GM18511 (cell line): ENCODE results near the gene KRTAP10-1.
"Not testable (repeated sequence)": the region's sequence is repeated elsewhere in the genome, so short reads cannot be mapped to it uniquely, and the experiment has no call there.

Experiments
- ATAC-seq: cut with Tn5 transposase; IDR thresholded peaks from one replicate; pipeline ENCODE4 v1.9.1; 2021; ENCODE audit warnings: mild to moderate bottlenecking, moderate library complexity; ENCODE audit not compliant: unreplicated experiment

The KRTAP10-1 gene

DNA sequence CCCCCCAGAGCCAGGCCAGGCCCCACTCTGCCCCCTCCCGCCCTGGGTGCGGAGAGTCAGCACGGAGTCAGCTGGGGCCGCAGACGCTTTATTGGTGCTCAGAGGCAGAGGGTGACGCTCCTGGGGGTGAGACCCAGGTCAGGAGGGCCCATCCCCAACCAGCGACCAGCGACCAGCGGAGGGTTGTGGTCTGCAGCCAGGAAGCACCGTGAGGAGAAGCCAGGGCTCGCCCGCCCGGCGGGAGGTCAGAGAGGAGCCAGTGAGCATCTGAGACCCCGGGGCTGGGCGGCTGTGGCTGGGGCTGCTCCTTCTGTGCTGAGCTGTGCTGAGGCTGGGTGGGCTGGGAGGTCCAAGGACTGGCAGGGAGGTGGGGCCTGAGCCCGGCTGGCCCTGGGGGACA lies 10.3 kb upstream of the KRTAP10-1 start:
- not testable (repeated sequence) for ATAC-seq

DNA sequence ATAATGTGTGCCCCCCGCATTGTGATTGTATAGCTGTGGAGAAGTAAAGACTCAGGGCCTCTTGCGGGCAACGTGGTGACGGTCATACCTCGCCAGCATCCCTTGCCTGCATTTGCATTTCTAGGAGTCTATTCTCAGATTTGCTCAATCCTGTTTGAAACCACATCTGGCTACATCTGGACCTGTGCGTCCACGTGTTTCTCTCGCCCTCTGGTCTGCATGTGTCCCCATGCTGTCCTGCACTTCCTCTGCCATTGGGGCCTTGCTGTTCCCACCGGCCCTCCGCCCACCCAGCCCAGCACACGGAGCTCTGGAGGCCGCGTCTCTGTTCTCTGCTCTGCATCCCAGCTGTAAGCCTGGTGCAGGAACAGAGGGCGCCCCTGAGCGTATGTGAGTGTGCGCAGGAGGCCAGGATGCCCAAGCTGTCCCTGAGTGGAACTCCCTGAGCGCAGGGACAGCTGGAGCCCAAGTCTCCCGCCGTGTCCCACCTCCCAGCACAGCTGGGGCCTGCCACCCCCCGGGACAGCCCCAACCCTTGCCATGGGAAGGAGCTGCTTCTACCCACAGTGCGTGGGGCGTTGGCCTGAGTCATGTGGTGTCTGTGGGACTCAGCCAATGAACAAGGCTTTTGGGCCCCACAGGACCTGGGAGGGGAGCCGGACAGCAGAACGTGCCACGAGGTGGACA lies 9.7 kb upstream of the KRTAP10-1 start:
- no peak for ATAC-seq

DNA sequence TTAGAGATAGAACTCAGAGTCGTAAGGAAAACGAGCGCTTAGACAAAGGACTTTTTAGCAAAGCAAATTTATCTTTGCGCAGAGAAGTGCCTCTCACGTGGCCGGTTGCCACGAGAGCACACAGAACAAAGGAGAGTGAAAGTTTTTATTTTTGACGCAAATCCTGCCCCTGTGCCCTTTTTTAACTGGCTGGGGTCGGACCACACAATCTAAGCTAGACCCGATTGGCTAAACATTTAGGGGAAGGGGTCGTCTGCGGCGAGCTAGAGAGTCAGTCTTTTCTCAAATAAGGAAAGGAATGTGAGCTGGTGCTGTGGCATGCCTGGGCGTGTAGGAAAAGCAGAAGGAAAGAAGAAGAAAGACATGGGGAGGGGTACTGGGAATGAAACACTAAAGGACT lies 8.9 kb upstream of the KRTAP10-1 start:
- no peak for ATAC-seq

DNA sequence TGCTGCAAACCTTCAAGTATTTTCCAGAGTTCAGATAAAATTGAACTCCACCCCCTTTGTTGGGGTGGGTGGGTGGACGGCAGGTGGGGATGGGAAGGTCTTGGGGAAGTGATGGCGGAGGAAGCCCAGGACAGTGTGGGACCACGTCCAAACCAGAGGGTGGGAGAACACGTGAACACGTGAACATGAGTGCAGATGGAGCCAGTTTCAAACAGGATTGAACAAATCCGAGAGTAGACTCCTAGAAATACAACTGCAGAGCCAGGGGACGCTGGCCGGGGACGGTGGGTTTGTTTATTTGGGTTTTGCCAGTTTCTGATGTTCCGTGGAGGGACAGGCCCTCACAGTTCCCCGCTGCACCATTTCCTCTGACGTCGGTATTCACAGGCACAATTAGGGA lies 8.4 kb upstream of the KRTAP10-1 start:
- ATAC-seq = no peak

DNA sequence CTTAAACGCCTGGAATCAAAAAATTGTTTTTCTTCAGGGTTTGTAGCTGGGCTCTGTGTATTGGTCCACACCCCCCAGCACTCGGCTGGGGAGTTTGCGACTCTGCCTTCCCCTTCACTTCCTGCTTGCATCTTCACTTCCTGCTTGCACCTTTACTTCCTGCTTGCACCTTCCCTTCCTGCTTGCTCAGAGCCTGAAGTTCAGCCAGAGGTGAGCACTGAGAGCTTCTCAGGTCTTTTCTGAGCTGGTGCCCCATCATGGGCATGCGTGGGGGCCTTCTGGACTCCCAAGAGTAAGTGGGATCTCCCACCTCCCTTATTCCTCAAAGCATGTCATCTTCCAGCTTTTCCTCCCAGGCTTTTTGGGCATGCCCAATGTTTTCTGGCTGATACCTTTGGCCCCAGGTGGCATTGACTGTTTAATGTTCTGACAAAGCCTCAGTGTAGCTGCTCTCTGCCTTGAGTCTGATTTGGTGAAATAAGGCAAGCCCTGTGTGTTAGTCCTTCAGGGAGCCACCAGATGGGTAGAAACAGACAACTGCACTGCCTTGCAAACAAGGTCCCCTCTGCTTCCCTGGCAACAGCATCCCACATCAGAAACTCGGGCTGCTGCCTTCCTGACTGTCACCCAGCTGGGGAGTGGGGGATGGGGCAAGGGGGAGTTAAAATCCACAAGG lies 7.8 kb upstream of the KRTAP10-1 start:
- no peak for ATAC-seq

DNA sequence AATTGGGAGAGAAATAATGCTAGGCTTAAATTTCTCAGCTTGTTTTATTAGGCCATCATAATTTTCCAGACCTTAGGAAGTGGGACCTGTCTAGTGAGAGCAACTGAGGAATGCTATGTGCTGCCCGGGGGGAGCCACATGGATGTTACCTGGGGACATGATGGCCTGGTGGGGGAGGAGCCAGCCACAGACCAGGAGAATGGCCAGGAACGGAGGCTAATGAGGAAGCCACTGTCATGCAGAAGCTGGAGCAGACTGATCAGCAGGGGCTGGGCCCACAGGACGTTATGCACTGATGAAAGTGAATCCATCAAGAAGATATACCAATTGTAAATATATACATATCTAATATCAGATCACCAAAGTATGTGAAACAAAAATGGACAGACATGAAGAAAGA lies 4.6 kb upstream of the KRTAP10-1 start:
- no peak for ATAC-seq

DNA sequence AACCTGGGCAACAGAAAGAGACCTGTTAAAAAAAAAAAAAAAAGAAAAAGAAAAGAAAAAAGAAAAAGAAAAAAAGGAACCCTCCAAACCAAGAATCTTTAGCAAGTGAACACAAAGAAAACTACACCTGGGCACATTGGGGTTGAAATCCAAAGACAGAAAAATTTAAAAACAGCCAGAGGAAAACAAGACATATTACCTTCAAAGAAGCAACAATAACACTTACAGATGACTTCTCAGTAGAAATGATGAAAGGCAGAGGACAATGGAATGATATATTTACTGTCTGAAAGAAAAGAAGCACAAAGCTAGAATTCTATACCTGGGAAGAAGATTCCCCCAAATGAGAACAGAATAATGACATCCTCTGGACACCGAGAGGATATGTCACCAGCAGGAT lies 2.7 kb upstream of the KRTAP10-1 start:
- ATAC-seq = no peak

DNA sequence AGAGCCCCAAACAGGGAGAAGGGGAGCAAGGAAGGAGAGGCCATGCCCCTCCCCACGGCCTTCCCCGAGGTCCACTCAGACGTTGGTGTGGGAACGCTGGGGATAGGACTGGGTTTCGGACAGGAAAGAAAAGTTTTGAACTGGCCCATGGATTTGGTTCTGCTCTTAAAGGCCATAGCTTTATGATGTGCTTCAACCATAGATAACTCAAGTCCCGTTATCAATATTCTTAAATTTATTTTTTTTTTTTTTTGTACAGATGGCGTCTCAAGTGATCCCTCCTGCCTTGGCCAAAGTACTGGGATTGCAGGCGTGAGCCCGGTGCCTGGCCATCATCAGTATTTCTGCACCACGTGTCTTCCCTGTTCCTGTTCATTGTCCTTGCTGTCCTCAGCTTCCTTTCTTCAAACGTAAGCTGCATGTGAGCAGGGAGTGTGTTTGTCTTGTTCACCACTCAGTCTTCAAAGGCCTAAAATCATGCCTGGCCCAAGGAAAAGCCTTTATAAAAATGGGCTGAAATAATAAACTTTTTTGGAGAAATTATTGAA lies 820 bp upstream of the KRTAP10-1 start:
- no peak for ATAC-seq

DNA sequence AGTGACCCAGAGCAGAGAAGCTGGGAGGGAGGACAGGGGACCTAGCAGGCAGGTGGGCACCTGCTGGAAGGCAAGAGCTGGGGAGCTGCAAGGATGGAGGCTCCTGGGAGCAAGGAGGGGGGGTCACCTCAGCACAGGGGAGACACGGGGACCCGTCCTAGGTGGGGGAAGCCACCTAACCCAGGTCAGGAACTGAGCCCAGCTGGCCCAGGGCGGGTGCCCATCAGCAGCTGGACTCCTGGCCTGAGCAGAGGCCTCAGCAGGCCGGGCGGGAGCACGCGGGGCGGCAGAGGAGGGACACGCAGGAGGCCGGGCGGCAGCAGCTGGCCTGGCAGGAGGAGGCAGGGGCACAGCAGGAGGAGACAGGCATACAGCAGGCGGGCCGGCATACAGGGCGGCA lies 949 bp downstream of the KRTAP10-1 start:
- ATAC-seq = no peak

DNA sequence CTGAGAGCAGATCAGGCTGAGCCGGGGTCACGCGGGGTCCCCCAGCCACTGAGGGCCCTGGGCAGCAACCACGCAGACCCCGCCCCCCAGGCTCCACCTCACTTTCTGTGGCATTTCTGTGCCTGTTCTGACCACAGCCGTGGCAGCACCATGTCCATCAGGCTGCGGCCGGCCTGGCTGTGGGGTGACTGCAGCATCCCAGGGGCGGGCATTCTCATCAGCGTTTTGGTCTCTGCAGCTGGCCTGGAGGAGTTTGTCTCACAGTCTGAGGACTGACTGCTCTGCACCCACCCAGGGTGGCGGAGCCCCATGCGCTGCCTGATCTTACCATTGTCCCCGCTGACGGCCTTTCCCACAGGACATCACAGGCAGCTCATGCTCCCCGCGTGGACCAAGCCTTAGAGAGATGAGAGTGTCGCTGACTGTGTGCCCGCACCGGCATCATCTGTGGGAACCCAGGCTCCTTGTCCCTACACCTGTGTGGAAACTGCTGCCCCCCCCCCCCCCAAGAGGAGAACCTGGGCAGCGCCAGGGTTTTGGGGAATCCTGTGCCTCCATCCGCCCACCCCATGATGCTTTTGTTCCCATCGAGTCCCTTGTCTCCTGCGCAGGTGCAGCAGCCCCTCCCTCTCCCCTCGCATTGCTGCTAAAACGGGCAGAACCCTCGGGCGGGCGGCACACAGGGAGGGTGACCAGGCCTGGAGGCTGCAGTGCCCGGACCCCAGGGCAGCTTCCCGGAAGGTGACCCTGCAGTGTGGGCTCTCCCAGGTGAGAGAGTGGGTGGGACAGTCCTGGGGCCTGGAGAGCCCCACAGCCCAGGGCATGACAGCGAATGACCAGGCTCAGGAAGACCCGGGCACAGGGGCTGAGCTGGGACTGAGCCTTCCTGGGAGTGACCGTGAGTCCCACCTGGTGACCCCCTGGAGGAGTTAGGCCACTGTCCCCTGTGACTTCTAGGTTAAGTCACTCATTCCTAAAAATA lies 1.8 kb downstream of the KRTAP10-1 start:
- no peak for ATAC-seq

DNA sequence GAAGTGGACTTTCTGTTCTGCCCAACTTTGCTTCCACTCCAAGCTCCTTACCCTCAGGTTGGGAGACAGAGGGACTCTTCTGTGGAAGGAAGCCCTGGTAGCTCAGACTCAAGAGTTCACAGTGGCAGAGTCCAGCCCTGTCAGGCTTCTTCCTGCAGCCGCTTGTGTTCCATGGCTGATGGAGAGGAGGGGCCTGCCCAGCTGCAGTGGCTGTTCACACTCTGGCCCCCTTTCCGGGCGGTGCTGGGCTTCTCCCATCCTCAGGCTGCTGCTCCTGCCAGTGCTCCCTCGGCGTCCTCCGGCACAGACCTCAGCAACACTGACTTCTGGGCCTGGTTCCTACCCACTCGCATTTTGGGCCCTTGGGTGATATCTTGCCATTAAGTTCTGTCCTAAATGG lies 4.0 kb downstream of the KRTAP10-1 start:
- no peak for ATAC-seq

DNA sequence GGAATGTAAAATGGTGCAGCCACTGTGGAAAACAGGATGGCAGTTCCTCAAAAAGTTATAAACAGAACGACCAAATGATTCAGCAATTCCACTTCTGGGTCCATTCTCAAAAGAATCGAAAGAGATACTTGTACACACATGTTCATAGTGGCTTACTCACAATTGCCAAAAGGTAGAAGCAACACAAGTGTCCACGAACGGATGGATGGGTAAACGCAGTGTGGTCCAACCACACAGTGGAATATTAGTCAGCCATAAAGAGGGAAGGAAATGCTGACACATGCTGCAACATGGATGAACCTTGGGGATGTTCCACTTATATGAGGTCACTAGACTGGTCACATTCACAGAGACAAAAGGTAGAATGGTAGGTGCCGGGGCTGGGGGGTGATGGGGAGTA lies 5.3 kb downstream of the KRTAP10-1 start:
- ATAC-seq = no peak

DNA sequence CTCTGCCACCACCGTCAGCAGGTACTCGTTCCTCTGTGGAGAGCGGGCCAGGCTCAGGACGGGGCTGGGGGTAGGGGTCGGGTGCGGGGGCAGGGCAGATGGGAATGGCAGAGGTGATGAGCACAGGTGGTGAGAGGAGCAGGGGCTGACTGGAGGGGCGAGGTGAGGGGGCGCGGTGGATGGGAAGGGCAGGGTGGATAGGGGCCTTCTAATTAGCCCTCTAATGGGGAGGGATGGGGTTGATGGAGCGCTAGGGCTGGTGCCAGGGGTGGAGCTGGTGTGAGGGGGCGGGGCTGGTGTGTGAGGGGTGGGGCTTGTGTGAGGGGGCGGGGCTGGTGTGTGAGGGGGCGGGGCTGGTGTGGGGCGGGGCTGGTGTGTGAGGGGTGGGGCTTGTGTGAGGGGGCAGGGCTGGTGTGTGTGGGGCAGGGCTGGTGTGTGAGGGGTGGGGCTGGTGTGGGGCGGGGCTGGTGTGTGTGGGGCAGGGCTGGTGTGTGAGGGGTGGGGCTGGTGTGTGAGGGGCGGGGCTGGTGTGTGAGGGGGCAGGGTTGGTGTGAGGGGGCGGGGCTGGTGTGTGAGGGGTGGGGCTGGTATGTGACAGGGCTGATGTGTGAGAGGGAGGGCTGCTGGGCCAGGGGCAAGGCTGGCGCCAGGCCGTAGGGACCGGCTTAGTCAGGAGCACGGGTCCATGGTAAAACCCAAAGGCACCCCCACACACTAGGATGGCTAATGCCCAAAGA lies 5.9 kb downstream of the KRTAP10-1 start:
- ATAC-seq = no peak

DNA sequence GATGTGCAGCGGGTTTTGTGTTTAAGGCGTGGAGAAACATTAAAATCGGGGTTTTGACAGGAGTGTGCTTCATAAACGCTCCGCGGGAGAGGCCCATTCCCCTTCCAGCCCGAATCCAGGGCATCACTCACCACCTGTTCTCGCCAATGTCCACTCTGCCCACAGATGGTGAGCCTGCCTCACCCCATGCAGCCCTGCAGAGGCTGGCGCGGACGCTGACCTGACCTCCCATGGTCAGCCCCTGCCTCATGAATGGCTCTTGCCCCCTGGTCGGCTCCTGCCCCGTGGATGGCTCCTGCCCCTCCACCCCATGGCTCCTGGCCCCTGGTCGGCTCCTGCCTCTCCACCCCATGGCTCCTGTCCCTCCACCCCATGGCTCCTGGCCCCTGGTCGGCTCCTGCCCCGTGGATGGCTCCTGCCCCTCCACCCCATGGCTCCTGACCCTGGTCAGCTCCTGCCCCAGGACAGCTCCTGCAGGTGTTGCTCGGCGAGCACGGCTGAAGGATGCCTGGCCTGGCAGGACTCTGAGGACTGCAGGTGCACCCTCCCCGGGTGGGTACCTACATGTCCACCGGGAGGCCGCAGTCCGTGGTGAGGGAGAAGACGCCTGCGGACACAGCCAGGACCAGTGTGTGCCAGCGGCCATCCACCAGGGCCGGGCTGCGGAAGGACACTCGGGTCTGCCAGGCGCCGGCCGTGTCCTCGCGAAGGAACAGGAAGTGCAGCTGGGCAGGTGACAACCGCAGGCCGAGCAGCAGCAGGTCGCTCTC lies 6.7 kb downstream of the KRTAP10-1 start:
- no peak for ATAC-seq

DNA sequence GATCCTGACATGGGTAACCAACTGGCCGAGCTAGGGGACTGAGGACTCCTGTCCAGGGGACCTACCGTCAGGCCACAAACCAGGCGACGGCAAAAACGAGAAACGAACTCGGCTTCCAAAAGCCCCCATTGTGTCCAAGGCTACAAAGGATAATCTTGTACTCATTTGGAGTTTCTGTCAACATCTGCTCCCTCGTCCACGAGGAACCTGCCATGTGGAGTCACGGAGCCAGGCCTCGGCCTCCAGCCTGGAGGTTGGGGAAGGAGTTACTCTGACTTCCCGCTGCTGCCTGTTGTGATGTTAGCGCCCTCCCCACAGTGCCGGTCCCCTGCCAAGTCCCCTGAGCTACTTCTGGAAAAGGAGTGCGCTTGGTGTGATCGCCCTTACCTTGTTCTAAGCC lies 7.3 kb downstream of the KRTAP10-1 start:
- ATAC-seq = no peak

DNA sequence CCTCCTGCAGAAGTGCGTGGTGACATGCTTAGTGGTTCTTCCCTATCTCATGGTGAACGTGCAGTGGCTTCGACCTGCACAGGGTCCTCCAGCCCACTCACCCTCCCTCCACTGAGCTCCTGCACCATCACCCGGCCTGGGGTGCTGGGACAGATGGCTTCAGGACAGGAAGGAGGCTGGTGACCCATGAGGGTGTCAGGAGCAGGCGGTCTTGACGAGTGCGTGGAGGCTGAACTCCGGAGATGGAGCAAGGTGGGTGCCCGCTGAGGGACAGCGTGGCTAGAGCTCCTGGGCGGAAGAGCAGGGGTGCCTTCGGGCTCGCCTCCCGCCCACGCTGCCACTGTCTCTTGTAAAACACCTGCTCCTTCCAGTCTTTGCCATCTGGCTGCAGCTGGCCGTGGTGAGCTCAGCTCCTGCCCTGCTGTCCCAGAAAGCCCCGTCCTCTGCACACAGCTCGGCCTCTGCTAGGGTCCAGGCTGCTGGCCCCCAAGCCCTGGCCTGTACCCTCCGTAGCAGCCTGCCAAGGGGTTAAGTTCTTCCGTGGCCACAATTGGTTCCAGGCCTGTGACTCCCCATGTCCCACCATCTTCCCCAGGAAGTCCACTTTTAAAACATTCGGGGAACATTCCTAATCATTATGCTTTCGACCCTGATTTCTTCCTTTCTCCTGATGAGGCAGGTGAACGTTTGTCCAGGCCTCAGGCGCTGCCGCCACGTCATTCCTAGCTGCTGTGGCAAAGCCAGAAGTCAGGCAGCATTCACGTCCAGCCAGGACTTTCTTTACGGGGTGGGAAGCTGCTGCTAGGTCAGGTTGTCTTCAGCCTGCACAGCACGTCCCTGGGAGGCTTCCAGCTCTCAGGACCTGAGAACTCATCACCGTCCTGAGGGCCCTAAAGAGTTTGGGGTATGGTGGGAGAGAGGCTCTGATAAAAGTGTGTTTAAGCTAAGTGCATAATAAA lies 8.1 kb downstream of the KRTAP10-1 start:
- ATAC-seq = no peak

DNA sequence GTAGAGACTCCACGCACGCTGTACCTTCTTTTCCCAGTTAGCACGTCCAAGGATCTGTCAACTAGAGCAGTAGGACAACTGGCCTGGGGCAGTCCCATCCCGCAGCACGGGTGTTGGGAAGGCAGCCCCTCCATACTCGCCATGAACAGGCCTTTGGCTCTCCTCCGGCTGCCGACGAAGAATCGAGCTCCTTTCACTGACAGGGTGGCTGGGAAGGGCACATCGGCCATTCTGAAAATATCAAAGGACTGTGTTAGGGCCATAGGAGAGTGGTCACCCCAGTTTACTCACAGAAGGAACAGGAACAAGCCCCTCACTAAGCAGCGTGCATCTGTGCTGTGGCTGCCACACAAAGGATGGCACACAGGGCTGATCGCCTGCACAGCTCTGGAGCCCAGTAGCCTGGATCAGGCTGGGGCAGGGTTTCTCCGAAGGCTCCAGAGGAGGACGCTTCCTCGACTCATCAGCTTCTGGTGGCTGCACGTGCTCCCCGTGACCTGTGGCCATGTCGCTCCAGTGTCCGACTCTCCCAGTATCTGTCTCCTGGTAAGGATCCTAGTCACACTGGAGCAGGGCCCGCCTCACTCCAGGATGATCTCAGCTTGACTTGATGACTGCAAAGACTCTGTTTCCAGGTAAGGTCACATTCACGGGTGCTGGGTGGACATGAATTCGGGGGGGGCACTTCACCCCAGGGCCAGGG lies 8.9 kb downstream of the KRTAP10-1 start:
- ATAC-seq = no peak

DNA sequence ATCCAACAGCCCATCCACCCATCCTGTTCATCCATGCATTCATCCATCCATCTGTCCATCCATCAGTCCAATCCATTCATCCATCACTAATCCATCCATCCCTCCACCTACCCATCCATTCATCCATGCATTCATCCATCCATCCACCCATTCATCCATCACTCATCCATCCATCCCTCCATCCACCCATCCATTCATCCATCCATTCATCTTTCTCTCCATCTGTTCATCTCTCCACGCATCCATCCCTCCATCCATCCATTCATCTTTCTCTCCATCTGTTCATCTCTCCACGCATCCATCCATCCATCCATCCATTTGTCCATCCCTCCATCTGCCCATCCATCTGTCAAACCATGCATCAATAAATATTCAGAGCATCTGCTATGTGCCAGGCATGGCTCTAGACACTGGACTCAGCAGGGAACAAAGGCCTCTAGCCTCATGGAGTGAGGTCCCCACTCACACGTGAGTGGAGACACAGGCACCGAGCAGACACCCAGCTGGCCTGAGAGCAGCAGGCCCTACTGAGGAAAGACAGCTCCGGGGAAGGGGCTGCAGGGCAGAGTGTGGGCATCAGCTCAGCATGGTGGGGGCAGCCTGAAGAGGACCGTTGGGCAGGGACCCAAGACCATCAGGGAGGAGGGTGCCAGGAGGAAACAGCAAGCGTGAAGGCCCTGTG lies 9.6 kb downstream of the KRTAP10-1 start:
- ATAC-seq = no peak
